ENCODE results near the gene SPAG17. TPM values are rescaled to one million over a fixed set of nuclear protein-coding genes. Genes with fewer than 3 reads are reported as not detected.

Gene SPAG17
- total and polyA plus RNA-seq, 2 donors from 2014 or later = 8.7 to 10.4 TPM

DNA sequence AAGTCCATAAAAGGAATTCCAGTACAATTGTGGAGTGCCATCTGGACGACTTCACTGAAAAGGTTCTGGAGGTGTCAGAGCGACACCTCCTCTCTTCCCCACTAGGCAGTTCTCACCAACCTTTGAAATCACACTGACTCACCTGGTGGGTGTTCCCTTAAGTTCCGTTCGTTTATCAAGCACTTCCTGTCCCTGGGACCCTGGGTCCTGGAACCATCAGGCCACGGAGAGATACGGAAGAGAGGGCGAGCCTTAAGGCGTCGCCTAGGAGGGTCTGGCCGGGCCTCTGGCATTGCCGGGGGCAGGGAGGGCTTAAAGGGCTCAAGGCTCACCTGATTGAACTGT is 317 bp downstream of the SPAG17 start:
- FAIRE-seq (no peak), DNase-seq (no peak)
- intact Hi-C loops (cut with DNase I) = no loop called here
- H3K27ac ChIP-seq (ENCODE audit: low read depth in 2 of 2, low read length in 2 of 2) = peak overlapping the region in 1 of 2 donors; percentile 5
- no peaks in the 10 kb centered on the region for H3K27me3 ChIP-seq (ENCODE audit: control insufficient read depth, insufficient read depth, low read length)
- no peaks in the 10 kb centered on the region for H3K36me3 ChIP-seq (ENCODE audit: control insufficient read depth in 2 of 3, insufficient read depth in 3 of 3, low read length in 3 of 3)
- peak overlapping the region; percentile 24 to 42 (median 37) for H3K9ac ChIP-seq (ENCODE audit: low read length in 3 of 3)
- peak overlapping the region; percentile 56 to 76 (median 71) for H3K4me3 ChIP-seq (ENCODE audit: low read length in 3 of 3)
- no peaks in the 10 kb centered on the region for H3K9me3 ChIP-seq (ENCODE audit: control insufficient read depth in 2 of 3, insufficient read depth in 1 of 3, low read length in 3 of 3)
- TF ChIP-seq, protein P1, sequence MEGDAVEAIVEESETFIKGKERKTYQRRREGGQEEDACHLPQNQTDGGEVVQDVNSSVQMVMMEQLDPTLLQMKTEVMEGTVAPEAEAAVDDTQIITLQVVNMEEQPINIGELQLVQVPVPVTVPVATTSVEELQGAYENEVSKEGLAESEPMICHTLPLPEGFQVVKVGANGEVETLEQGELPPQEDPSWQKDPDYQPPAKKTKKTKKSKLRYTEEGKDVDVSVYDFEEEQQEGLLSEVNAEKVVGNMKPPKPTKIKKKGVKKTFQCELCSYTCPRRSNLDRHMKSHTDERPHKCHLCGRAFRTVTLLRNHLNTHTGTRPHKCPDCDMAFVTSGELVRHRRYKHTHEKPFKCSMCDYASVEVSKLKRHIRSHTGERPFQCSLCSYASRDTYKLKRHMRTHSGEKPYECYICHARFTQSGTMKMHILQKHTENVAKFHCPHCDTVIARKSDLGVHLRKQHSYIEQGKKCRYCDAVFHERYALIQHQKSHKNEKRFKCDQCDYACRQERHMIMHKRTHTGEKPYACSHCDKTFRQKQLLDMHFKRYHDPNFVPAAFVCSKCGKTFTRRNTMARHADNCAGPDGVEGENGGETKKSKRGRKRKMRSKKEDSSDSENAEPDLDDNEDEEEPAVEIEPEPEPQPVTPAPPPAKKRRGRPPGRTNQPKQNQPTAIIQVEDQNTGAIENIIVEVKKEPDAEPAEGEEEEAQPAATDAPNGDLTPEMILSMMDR (IDR thresholded peaks at IDR 0.05; ENCODE audit: borderline replicate concordance, extremely low read depth, insufficient read depth) = no peak
- H3K4me1 ChIP-seq (ENCODE audit: control insufficient read depth in 2 of 3, insufficient read depth in 2 of 3, low read depth in 1 of 3, low read length in 3 of 3) = no peaks in the 10 kb centered on the region

DNA sequence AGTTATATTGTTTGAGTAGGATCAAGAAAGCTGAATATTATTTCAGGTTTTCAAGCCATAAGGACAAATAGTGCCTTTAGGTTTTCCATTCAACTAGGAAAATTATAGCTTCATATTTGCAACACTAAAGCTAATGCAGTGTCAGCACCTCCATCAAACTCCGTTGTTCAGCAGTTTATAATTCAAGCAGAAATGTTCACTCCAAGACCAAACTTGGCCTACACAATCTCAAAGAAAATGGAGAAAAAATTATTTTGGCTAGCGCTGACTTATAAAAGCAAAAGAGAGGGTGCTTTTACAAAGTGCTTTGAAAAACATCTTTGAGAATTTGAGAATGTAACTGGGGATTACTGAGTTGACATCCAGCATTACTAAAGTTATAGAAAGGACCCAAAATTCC is 1.4 kb downstream of the SPAG17 start:
- no peak overlapping the region for H3K9ac ChIP-seq (ENCODE audit: low read length in 3 of 3)
- H3K27me3 ChIP-seq (ENCODE audit: control insufficient read depth, insufficient read depth, low read length) = no peaks in the 10 kb centered on the region
- DNase-seq (no peak), FAIRE-seq (no peak)
- H3K4me3 ChIP-seq (ENCODE audit: low read length in 3 of 3) = no peak overlapping the region
- no peak overlapping the region for H3K27ac ChIP-seq (ENCODE audit: low read depth in 2 of 2, low read length in 2 of 2)
- no peaks in the 10 kb centered on the region for H3K9me3 ChIP-seq (ENCODE audit: control insufficient read depth in 2 of 3, insufficient read depth in 1 of 3, low read length in 3 of 3)
- intact Hi-C loops (cut with DNase I) = no loop called here
- H3K36me3 ChIP-seq (ENCODE audit: control insufficient read depth in 2 of 3, insufficient read depth in 3 of 3, low read length in 3 of 3) = no peaks in the 10 kb centered on the region
- H3K4me1 ChIP-seq (ENCODE audit: control insufficient read depth in 2 of 3, insufficient read depth in 2 of 3, low read depth in 1 of 3, low read length in 3 of 3) = no peaks in the 10 kb centered on the region
- TF ChIP-seq, protein P1 (IDR thresholded peaks at IDR 0.05; ENCODE audit: borderline replicate concordance, extremely low read depth, insufficient read depth) = no peak

DNA sequence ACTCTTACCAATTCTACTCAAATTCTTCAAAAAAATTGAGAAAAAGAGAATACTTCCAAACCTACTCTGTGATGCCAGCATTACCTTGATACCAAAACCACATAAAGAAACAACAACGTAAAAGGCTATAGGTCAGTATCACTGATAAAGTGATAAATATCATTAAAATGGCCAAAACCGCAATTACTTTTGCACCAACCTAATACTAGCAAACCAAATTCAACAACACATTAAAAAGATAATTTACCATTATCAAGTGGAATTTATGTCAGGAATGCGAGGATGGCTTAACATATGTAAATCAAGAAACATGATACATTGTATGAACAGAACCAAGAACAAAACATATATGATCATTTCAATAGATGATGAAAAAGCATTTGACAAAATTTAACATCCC is 7.0 kb downstream of the SPAG17 start:
- Histone ChIP-seq H3K27me3 (ENCODE audit: control insufficient read depth, insufficient read depth, low read length) (no peaks in the 10 kb centered on the region), H3K36me3 (ENCODE audit: control insufficient read depth in 2 of 3, insufficient read depth in 3 of 3, low read length in 3 of 3) (no peaks in the 10 kb centered on the region), H3K9ac (ENCODE audit: low read length in 3 of 3) (no peak overlapping the region), H3K4me3 (ENCODE audit: low read length in 3 of 3) (no peak overlapping the region), H3K27ac (ENCODE audit: low read depth in 2 of 2, low read length in 2 of 2) (no peak overlapping the region), H3K9me3 (ENCODE audit: control insufficient read depth in 2 of 3, insufficient read depth in 1 of 3, low read length in 3 of 3) (peaks cover 0 to 4% (median 0%) of the 10 kb centered on the region in 3 donors), H3K4me1 (ENCODE audit: control insufficient read depth in 2 of 3, insufficient read depth in 2 of 3, low read depth in 1 of 3, low read length in 3 of 3) (no peaks in the 10 kb centered on the region)
- TF ChIP-seq, protein P1 (IDR thresholded peaks at IDR 0.05; ENCODE audit: borderline replicate concordance, extremely low read depth, insufficient read depth) = no peak
- FAIRE-seq (no peak), DNase-seq (no peak)
- intact Hi-C loops (cut with DNase I) = no loop called here

DNA sequence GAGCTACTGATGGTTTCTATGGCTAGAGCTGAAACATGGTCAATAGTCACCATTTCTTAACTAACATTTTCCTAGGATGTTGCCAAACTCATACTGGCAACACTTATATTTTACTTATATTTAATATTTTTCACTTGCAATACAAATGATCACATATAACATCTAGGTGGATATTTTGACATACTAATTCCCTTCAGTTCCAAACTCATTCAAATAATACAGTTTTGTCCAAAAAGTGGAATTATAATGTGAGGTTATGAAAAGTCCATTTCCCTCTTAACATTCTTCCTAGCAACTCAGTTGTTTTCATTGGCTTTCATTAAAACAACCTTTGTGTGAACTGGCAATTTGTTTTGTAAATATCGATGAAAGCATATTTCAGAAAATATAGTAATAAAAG is 16.0 kb downstream of the SPAG17 start:
- FAIRE-seq = no peak

More for the DNA sequence above, 16.0 kb downstream of the SPAG17 start:
- intact Hi-C loops (cut with DNase I) = no loop called here
- TF ChIP-seq, protein P1 (IDR thresholded peaks at IDR 0.05; ENCODE audit: borderline replicate concordance, extremely low read depth, insufficient read depth) = no peak
- no peaks in the 10 kb centered on the region for H3K27me3 ChIP-seq (ENCODE audit: control insufficient read depth, insufficient read depth, low read length)
- DNase-seq = no peak
- H3K9ac ChIP-seq (ENCODE audit: low read length in 3 of 3) = no peak overlapping the region
- H3K9me3 ChIP-seq (ENCODE audit: control insufficient read depth in 2 of 3, insufficient read depth in 1 of 3, low read length in 3 of 3) = no peaks in the 10 kb centered on the region
- no peaks in the 10 kb centered on the region for H3K36me3 ChIP-seq (ENCODE audit: control insufficient read depth in 2 of 3, insufficient read depth in 3 of 3, low read length in 3 of 3)
- no peak overlapping the region for H3K4me3 ChIP-seq (ENCODE audit: low read length in 3 of 3)
- no peaks in the 10 kb centered on the region for H3K4me1 ChIP-seq (ENCODE audit: control insufficient read depth in 2 of 3, insufficient read depth in 2 of 3, low read depth in 1 of 3, low read length in 3 of 3)
- H3K27ac ChIP-seq (ENCODE audit: low read depth in 2 of 2, low read length in 2 of 2) = no peak overlapping the region

Measured in kidney (tissue), 14 donors.